Endodermal cell (in vitro differentiated cells): ENCODE measurements around the gene FAM216A. TPM values are rescaled to one million over a fixed set of nuclear protein-coding genes. Genes with fewer than 3 reads are reported as not detected.

Source experiments
- total RNA-seq, 2 donors: library from RNA; stranded (reverse); fragmentation: NEBNext Ultra II Directional in 1 of 2; extraction: Animal tissue kit (Norgen Biotek cat#: 25700) in 1 of 2; gene quantifications; 2 replicates in 1 of 2; 3 replicates in 1 of 2; pipeline ENCODE4 v1.2.1, GENCODE V29; 2021

Gene FAM216A
- total RNA-seq, 2 donors from 2014 or later = 5.5 to 7.2 TPM

Other genes starting within 250 kb of the FAM216A start
- gene ATP2A2, start 187.6 kb upstream of the FAM216A start, total RNA-seq = 100 to 1,000 TPM; 151 to 235 TPM
- gene ANAPC7, start 65.1 kb upstream of the FAM216A start, total RNA-seq = 100 to 1,000 TPM in 1 of 2 donors, 10 to 100 TPM in 1; 86.0 to 100 TPM
- 100 to 1,000 TPM; 218 to 227 TPM for gene ARPC3, start 18.5 kb upstream of the FAM216A start, total RNA-seq
- gene GPN3, start 588 bp upstream of the FAM216A start, total RNA-seq = 10 to 100 TPM; 40.8 to 50.7 TPM
- 10 to 100 TPM; 87.7 to 89.4 TPM for gene VPS29, start 33.3 kb downstream of the FAM216A start, total RNA-seq
- under 1 TPM; 0.29 to 0.31 TPM for gene RAD9B, start 33.5 kb downstream of the FAM216A start, total RNA-seq
- 10 to 100 TPM; 15.2 TPM for gene PPTC7, start 114.5 kb downstream of the FAM216A start, total RNA-seq
- 10 to 100 TPM; 29.5 to 44.9 TPM for gene TCTN1, start 145.3 kb downstream of the FAM216A start, total RNA-seq
- 1 to 10 TPM; 8.8 to 9.5 TPM for gene HVCN1, start 220.3 kb downstream of the FAM216A start, total RNA-seq